Neural progenitor cell (in vitro differentiated cells): ENCODE data around the gene SGTA. TPM values are rescaled to one million over a fixed set of nuclear protein-coding genes. Genes with fewer than 3 reads are reported as not detected.

Experiments
- DNase-seq: peaks from one replicate; pipeline ENCODE4 v3.0.0-alpha.2; 2016; ENCODE audit warnings: low spot score
- H2AFZ ChIP-seq: fragments of 200-600 bp; sonication (generic); replicated peaks from 2 replicates; pipeline ENCODE4 v1.6.1; 2016; ENCODE audit warnings: antibody characterized with exemption
- H3F3A ChIP-seq: fragments of 200-600 bp; sonication (generic); 2 replicates; pipeline ENCODE4 v1.6.1; 2016; ENCODE audit warnings: antibody characterized with exemption, low read depth
- H3K27ac ChIP-seq: fragments of 200-600 bp; sonication (generic); 2 replicates; pipeline ENCODE4 v1.5.1; 2016; ENCODE audit warnings: mild to moderate bottlenecking
- H3K27me3 ChIP-seq: fragments of 200-600 bp; sonication (generic); 2 replicates; pipeline ENCODE4 v1.6.1; 2016; ENCODE audit warnings: mild to moderate bottlenecking, moderate library complexity
- H3K36me3 ChIP-seq: fragments of 200-600 bp; sonication (generic); 2 replicates; pipeline ENCODE4 v1.5.1; 2016
- H3K4me1 ChIP-seq: fragments of 200-600 bp; sonication (generic); 2 replicates; pipeline ENCODE4 v1.6.1; 2016; ENCODE audit warnings: mixed run types
- H3K4me2 ChIP-seq: fragments of 200-600 bp; sonication (generic); 2 replicates; pipeline ENCODE4 v1.6.1; 2016
- H3K4me3 ChIP-seq: fragments of 200-600 bp; sonication (generic); 2 replicates; pipeline ENCODE4 v1.5.1; 2016
- H3K79me2 ChIP-seq: fragments of 200-600 bp; sonication (generic); 2 replicates; pipeline ENCODE4 v1.6.1; 2016; ENCODE audit warnings: low read depth
- H3K9ac ChIP-seq: fragments of 200-600 bp; sonication (generic); 2 replicates; pipeline ENCODE4 v1.6.1; 2016
- H3K9me3 ChIP-seq: fragments of 200-600 bp; sonication (generic); 2 replicates; pipeline ENCODE4 v1.5.1; 2016; ENCODE audit warnings: low read depth
- H4K20me1 ChIP-seq: fragments of 200-600 bp; sonication (generic); 2 replicates; pipeline ENCODE4 v1.6.1; 2016; ENCODE audit warnings: low read depth
- H3K27ac Mint-ChIP-seq: 3 replicates; pipeline ENCODE4 v1.8.0; 2021; ENCODE audit warnings: mixed read lengths
- H3K27me3 Mint-ChIP-seq: 2 replicates; pipeline ENCODE4 v1.8.0; 2022; ENCODE audit warnings: low read depth, mild to moderate bottlenecking, inconsistent platforms, moderate library complexity, mixed read lengths; ENCODE audit not compliant: insufficient read depth
- H3K36me3 Mint-ChIP-seq: 3 replicates; pipeline ENCODE4 v1.8.0; 2021; ENCODE audit warnings: mixed read lengths
- H3K4me1 Mint-ChIP-seq: 3 replicates; pipeline ENCODE4 v1.8.0; 2021; ENCODE audit warnings: mixed read lengths
- H3K4me3 Mint-ChIP-seq: 3 replicates; pipeline ENCODE4 v1.8.0; 2021; ENCODE audit warnings: mild to moderate bottlenecking, moderate library complexity, mixed read lengths
- H3K9me3 Mint-ChIP-seq: 3 replicates; pipeline ENCODE4 v1.8.0; 2020; ENCODE audit warnings: mixed read lengths
- EZH2 ChIP-seq: fragments of 200-600 bp; sonication (generic); IDR thresholded peaks from 2 replicates; pipeline ENCODE4 v1.6.1; 2017; ENCODE audit warnings: antibody characterized with exemption, mild to moderate bottlenecking, moderate library complexity
- EZH2phosphoT487 ChIP-seq: fragments of 200-600 bp; sonication (generic); IDR thresholded peaks from 2 replicates; pipeline ENCODE4 v1.6.1; 2017; ENCODE audit warnings: antibody characterized with exemption
- total RNA-seq: library from RNA; depleted of rRNA; stranded (reverse); fragments of >200 nt; gene quantifications from 2 replicates; pipeline ENCODE4 v1.2.3, GENCODE V29; 2015; ENCODE audit warnings: low replicate concordance
- TF ChIP-seq, protein P1 (sequence below): fragments of 200-600 bp; sonication (generic); IDR thresholded peaks from 2 replicates; pipeline ENCODE4 v1.5.1; 2017; ENCODE audit warnings: antibody characterized with exemption, mild to moderate bottlenecking

SGTA gene
- total RNA-seq, 1 donor from 2014 or later = 30.9 TPM

DNA sequence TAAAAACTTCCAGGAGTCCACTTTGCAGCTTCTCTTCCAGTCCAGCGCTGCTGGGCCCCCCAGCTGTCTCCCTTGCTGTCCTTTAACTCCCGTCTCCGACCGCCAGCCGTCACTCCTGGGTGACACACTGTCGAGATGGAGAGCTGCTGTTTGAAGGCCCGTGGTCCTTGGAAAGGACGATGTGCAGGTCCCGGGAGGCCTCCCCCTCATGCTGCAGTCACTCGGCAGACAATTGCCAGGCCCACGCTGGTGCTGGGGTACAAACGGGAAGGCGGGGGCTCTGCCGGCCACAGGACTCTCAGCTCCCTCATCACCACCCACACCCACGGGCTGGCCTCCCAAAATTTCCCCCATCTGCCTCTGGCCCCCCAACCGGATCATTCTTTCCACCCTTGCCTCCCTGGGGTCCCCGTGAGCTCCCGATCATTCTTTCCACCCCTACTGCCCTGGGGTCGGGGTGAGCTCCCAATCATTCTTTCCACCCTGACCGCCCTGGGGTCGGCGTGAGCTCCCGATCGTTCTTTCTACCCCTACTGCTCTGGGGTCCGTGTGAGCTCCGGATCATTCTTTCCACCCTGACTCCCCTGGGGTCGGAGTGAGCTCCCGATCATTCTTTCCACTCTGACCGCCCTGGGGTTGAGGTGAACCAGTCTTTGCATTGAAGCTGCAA lies 20.5 kb upstream of the SGTA start:
- H4K20me1 ChIP-seq = peaks cover 12% of the 10 kb centered on the region
- H3K36me3 ChIP-seq = no peaks in the 10 kb centered on the region
- Mint-ChIP-seq H3K27me3 (peaks cover 3% of the 10 kb centered on the region), H3K9me3 (no peaks in the 10 kb centered on the region), H3K4me3 (no peak overlapping the region), H3K4me1 (no peaks in the 10 kb centered on the region), H3K36me3 (peaks cover 12% of the 10 kb centered on the region), H3K27ac (no peak overlapping the region)
- no peaks in the 10 kb centered on the region for H3F3A ChIP-seq
- H3K9me3 ChIP-seq = no peaks in the 10 kb centered on the region
- no peak overlapping the region for H3K27ac ChIP-seq
- H2AFZ ChIP-seq = no peak overlapping the region
- H3K4me3 ChIP-seq = no peak overlapping the region
- H3K27me3 ChIP-seq = no peaks in the 10 kb centered on the region
- H3K4me1 ChIP-seq = no peaks in the 10 kb centered on the region
- TF ChIP-seq EZH2phosphoT487 (no peak), EZH2 (no peak)
- TF ChIP-seq, protein P1, sequence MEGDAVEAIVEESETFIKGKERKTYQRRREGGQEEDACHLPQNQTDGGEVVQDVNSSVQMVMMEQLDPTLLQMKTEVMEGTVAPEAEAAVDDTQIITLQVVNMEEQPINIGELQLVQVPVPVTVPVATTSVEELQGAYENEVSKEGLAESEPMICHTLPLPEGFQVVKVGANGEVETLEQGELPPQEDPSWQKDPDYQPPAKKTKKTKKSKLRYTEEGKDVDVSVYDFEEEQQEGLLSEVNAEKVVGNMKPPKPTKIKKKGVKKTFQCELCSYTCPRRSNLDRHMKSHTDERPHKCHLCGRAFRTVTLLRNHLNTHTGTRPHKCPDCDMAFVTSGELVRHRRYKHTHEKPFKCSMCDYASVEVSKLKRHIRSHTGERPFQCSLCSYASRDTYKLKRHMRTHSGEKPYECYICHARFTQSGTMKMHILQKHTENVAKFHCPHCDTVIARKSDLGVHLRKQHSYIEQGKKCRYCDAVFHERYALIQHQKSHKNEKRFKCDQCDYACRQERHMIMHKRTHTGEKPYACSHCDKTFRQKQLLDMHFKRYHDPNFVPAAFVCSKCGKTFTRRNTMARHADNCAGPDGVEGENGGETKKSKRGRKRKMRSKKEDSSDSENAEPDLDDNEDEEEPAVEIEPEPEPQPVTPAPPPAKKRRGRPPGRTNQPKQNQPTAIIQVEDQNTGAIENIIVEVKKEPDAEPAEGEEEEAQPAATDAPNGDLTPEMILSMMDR = no peak
- H3K79me2 ChIP-seq = no peaks in the 10 kb centered on the region
- DNase-seq = no peak
- H3K9ac ChIP-seq = no peak overlapping the region
- no peak overlapping the region for H3K4me2 ChIP-seq

DNA sequence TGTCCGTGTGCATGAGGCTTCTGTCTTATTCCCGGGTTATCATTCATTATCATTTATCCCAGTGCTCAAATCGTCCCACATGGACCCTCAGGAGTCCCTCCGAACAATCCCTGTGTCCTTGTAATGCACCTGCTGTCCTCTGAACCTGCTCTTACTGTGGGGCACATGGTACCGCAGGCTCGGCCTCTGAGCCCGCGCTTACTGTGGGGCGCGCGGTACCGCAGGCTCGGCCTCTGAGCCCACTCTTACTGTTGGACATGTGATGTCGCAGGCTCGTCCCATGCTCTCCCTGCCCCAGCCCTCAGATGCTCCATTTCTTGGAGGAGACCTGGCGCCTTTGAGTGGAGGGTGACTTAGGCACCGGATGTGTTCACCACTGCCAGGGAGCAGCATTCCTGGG lies 19.8 kb upstream of the SGTA start:
- Mint-ChIP-seq H3K27me3 (peaks cover 2% of the 10 kb centered on the region), H3K4me3 (no peak overlapping the region), H3K4me1 (no peaks in the 10 kb centered on the region), H3K27ac (no peak overlapping the region), H3K9me3 (no peaks in the 10 kb centered on the region), H3K36me3 (peaks cover 12% of the 10 kb centered on the region)
- Histone ChIP-seq H3K36me3 (no peaks in the 10 kb centered on the region), H3K4me2 (no peak overlapping the region), H3K9ac (no peak overlapping the region), H3K79me2 (no peaks in the 10 kb centered on the region), H3F3A (no peaks in the 10 kb centered on the region), H3K27me3 (no peaks in the 10 kb centered on the region), H3K9me3 (no peaks in the 10 kb centered on the region), H4K20me1 (peaks cover 12% of the 10 kb centered on the region), H2AFZ (no peak overlapping the region), H3K4me3 (no peak overlapping the region), H3K4me1 (no peaks in the 10 kb centered on the region), H3K27ac (no peak overlapping the region)
- TF ChIP-seq EZH2phosphoT487 (no peak), EZH2 (no peak)
- TF ChIP-seq, protein P1 = no peak
- no peak for DNase-seq

DNA sequence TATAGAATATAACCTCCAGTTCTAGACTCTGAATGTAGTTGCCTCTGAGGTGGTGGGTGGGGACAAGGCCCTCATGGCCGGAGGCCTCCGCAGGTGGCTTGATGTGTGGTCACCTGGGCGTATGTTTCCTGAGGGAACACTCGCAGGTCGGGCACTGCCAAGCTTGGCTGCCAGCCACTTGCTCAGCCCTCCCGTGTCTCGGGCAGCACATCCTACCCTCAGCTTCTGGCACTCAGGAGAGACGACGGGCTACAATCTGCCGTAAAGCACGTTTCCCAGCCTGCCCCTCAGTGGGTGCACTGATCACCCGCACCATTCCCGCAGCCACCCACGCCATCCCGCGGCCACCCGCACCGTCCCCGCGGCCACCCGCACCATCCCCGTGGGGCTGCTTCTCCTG lies 17.4 kb upstream of the SGTA start:
- no peak overlapping the region for H3K9ac ChIP-seq
- no peak overlapping the region for H2AFZ ChIP-seq
- peaks cover 16% of the 10 kb centered on the region for H4K20me1 ChIP-seq
- H3K27me3 ChIP-seq = no peaks in the 10 kb centered on the region
- Mint-ChIP-seq H3K4me1 (no peaks in the 10 kb centered on the region), H3K9me3 (no peaks in the 10 kb centered on the region), H3K27ac (no peak overlapping the region), H3K36me3 (peaks cover 24% of the 10 kb centered on the region), H3K27me3 (peaks cover 2% of the 10 kb centered on the region), H3K4me3 (no peak overlapping the region)
- H3K27ac ChIP-seq = no peak overlapping the region
- no peaks in the 10 kb centered on the region for H3K79me2 ChIP-seq
- no peaks in the 10 kb centered on the region for H3F3A ChIP-seq
- TF ChIP-seq, protein P1 = no peak
- TF ChIP-seq EZH2phosphoT487 (no peak), EZH2 (no peak)
- H3K4me1 ChIP-seq = no peaks in the 10 kb centered on the region
- H3K4me3 ChIP-seq = no peak overlapping the region
- H3K4me2 ChIP-seq = no peak overlapping the region
- H3K9me3 ChIP-seq = no peaks in the 10 kb centered on the region
- no peaks in the 10 kb centered on the region for H3K36me3 ChIP-seq
- DNase-seq = no peak
